HG02852 (cell line): ENCODE measurements around the gene SRRM3.
"Not testable (repeated sequence)": the region's sequence is repeated elsewhere in the genome, so short reads cannot be mapped to it uniquely, and the experiment has no call there.

ENCODE experiments used
- ATAC-seq: cut with Tn5 transposase; IDR thresholded peaks from one replicate; pipeline ENCODE4 v1.9.1; 2021; ENCODE audit warnings: mild to moderate bottlenecking, moderate library complexity; ENCODE audit not compliant: unreplicated experiment

SRRM3 gene

DNA sequence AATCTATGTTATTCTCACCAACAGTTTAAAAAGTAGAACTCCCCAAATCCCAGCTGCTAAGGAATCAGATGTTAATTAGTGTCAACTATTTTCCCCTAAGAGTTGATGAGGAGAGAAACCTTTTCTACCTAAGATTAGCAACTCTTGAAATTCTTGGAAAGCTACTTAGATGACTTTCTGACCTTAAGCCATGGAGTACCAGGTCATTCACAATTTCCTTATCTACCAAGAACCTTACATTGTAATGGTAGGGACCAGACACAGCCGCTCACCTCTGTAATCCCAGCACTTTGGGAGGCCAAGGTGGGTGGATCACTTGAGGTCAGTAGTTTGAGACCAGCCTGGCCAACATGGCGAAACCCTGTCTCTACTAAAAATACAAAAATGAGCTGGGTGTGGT lies 133.7 kb downstream of the SRRM3 start:
- ATAC-seq, result not testable (repeated sequence)

DNA sequence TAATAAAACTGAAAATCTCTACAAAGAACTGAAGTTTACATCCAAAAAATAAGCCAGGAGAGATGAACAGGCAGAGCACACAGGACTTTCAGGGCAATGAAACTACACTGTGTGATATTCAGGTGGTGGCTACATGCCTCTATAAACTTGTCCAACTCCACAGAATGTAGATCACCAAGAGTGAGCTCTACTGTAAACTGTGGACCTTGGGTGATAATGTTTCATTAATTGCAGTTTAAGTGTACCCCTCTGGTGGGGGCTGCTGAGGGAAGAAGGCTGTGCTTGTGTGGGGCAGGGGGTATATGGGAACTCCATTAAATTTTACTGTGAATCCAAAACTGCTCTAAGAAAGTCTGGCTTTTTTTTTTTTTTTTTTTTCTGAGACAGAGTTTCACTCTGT lies 134.4 kb downstream of the SRRM3 start:
- ATAC-seq, result no peak
